DND-41 (cell line): ENCODE data around the gene HPDL.

ENCODE experiments used
- ATAC-seq: fragments of 200-7000 bp; cut with Tn5 transposase; 3 replicates; pipeline ENCODE4 v1.9.1; 2021; ENCODE audit warnings: low read depth; ENCODE audit not compliant: insufficient read depth
- DNase-seq: peaks from one replicate; pipeline ENCODE4 v3.0.0-alpha.2; 2020
- H2AFZ ChIP-seq: 2 replicates; pipeline ENCODE4 v1.6.0; 2012; ENCODE audit warnings: low read depth, low read length
- H3K27ac ChIP-seq: 2 replicates; pipeline ENCODE4 v1.5.1; 2012; ENCODE audit warnings: low read length, inconsistent platforms
- H3K27me3 ChIP-seq: fragments of 200-600 bp; sonication (generic); 2 replicates; pipeline ENCODE4 v1.6.0; 2012; ENCODE audit warnings: low read length, mild to moderate bottlenecking, inconsistent platforms; ENCODE audit not compliant: insufficient read depth, poor library complexity
- H3K36me3 ChIP-seq: 2 replicates; pipeline ENCODE4 v1.5.1; 2012; ENCODE audit warnings: low read length, inconsistent platforms; ENCODE audit not compliant: insufficient read depth
- H3K4me1 ChIP-seq: 2 replicates; pipeline ENCODE4 v1.5.1; 2012; ENCODE audit warnings: mild to moderate bottlenecking, low read length; ENCODE audit not compliant: insufficient read depth
- H3K4me2 ChIP-seq: 2 replicates; pipeline ENCODE4 v1.6.0; 2012; ENCODE audit warnings: mild to moderate bottlenecking, moderate library complexity, low read length, inconsistent platforms; ENCODE audit not compliant: insufficient read depth
- H3K4me3 ChIP-seq, 2 experiments: fragments of 200-600 bp in 1 of 2; shearing (Covaris generic) in 1 of 2; 2 replicates each; pipeline ENCODE4 v1.5.1; 2012 to 2016; ENCODE audit warnings: inconsistent platforms in 2 of 2, low read length in 2 of 2, mild to moderate bottlenecking in 2 of 2, low read depth in 1 of 2, moderate library complexity in 1 of 2
- H3K79me2 ChIP-seq: 2 replicates; pipeline ENCODE4 v1.6.0; 2012; ENCODE audit warnings: low read length, inconsistent platforms; ENCODE audit not compliant: insufficient read depth
- H3K9ac ChIP-seq: 2 replicates; pipeline ENCODE4 v1.6.0; 2012; ENCODE audit warnings: low read depth, mild to moderate bottlenecking, inconsistent platforms, low read length, moderate library complexity
- H3K9me3 ChIP-seq: 2 replicates; pipeline ENCODE4 v1.5.1; 2012; ENCODE audit warnings: low read length, moderate library complexity, mild to moderate bottlenecking, inconsistent platforms; ENCODE audit not compliant: insufficient read depth, severe bottlenecking
- H4K20me1 ChIP-seq: 2 replicates; pipeline ENCODE4 v1.6.0; 2012; ENCODE audit warnings: low read length; ENCODE audit not compliant: insufficient read depth
- EZH2 ChIP-seq: IDR thresholded peaks from 3 replicates; pipeline ENCODE4 v1.6.1; 2012; ENCODE audit warnings: borderline replicate concordance, low read depth, mild to moderate bottlenecking, moderate library complexity, low read length, inconsistent platforms; ENCODE audit not compliant: severe bottlenecking
- TF ChIP-seq, protein P1 (sequence below): IDR thresholded peaks from 2 replicates; pipeline ENCODE4 v1.5.1; 2012; ENCODE audit warnings: borderline replicate concordance, low read length, moderate library complexity, mild to moderate bottlenecking; ENCODE audit not compliant: poor library complexity, severe bottlenecking; ENCODE audit errors: extremely low read depth

Gene HPDL

DNA sequence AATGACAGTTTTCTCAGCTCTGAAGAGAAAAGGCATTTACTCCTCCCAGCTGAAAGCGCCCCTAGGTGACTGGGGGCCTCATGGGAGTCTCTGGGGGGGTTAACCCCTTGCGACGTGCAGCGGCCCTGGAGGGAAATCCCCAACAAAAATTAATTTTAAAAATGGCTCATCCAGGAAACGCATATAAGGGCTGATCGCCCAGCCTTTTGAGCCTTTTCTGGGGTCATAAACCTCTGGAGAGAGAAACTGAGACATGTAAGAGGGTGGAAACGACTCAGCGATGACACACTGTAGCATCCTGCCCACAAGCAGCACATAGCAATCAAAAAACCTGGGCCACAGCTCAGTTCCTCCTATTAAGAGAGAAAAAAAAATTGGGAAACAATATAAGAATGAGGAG, 20.4 kb upstream of the HPDL start:
- H4K20me1 ChIP-seq, result no peaks in the 10 kb centered on the region
- DNase-seq, result no peak
- no peak overlapping the region for H3K27ac ChIP-seq
- H3K9me3 ChIP-seq, result no peaks in the 10 kb centered on the region
- TF ChIP-seq EZH2, result no peak
- TF ChIP-seq, protein P1, sequence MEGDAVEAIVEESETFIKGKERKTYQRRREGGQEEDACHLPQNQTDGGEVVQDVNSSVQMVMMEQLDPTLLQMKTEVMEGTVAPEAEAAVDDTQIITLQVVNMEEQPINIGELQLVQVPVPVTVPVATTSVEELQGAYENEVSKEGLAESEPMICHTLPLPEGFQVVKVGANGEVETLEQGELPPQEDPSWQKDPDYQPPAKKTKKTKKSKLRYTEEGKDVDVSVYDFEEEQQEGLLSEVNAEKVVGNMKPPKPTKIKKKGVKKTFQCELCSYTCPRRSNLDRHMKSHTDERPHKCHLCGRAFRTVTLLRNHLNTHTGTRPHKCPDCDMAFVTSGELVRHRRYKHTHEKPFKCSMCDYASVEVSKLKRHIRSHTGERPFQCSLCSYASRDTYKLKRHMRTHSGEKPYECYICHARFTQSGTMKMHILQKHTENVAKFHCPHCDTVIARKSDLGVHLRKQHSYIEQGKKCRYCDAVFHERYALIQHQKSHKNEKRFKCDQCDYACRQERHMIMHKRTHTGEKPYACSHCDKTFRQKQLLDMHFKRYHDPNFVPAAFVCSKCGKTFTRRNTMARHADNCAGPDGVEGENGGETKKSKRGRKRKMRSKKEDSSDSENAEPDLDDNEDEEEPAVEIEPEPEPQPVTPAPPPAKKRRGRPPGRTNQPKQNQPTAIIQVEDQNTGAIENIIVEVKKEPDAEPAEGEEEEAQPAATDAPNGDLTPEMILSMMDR, result no peak
- no peak overlapping the region for H2AFZ ChIP-seq
- H3K27me3 ChIP-seq, result no peaks in the 10 kb centered on the region
- no peak overlapping the region for H3K4me3 ChIP-seq
- H3K4me1 ChIP-seq, result peaks cover 23% of the 10 kb centered on the region
- peaks cover 8% of the 10 kb centered on the region for H3K79me2 ChIP-seq
- no peaks in the 10 kb centered on the region for H3K36me3 ChIP-seq
- H3K4me2 ChIP-seq, result no peak overlapping the region
- H3K9ac ChIP-seq, result no peak overlapping the region
- ATAC-seq, result no peak

- H3K4me1 ChIP-seq, result peaks cover 23% of the 10 kb centered on the region
- no peaks in the 10 kb centered on the region for H3K36me3 ChIP-seq
- no peak overlapping the region for H3K4me3 ChIP-seq
- H4K20me1 ChIP-seq, result no peaks in the 10 kb centered on the region
- TF ChIP-seq, protein P1, result no peak
- no peak for TF ChIP-seq EZH2
- H3K27me3 ChIP-seq, result no peaks in the 10 kb centered on the region
- DNase-seq (no peak), ATAC-seq (no peak)
- H3K79me2 ChIP-seq, result peaks cover 8% of the 10 kb centered on the region
- no peak overlapping the region for H3K9ac ChIP-seq
- no peak overlapping the region for H3K27ac ChIP-seq
- H3K9me3 ChIP-seq, result no peaks in the 10 kb centered on the region
- no peak overlapping the region for H2AFZ ChIP-seq
- no peak overlapping the region for H3K4me2 ChIP-seq
Observed at GRCh38 chr1:45306905-45307304, 19.8 kb upstream of the HPDL start.

GRCh38 chr1:45314266-45314665, 12.4 kb upstream of the HPDL start:
- no peaks in the 10 kb centered on the region for H3K9me3 ChIP-seq
- H3K9ac ChIP-seq, result no peak overlapping the region
- no peak overlapping the region for H3K4me3 ChIP-seq
- no peak overlapping the region for H3K4me2 ChIP-seq
- H3K27me3 ChIP-seq, result no peaks in the 10 kb centered on the region
- H3K4me1 ChIP-seq, result no peaks in the 10 kb centered on the region
- TF ChIP-seq EZH2, result no peak
- TF ChIP-seq, protein P1, result no peak
- no peaks in the 10 kb centered on the region for H4K20me1 ChIP-seq
- no peaks in the 10 kb centered on the region for H3K79me2 ChIP-seq
- no peak overlapping the region for H3K27ac ChIP-seq
- ATAC-seq (no peak), DNase-seq (no peak)
- no peaks in the 10 kb centered on the region for H3K36me3 ChIP-seq
- H2AFZ ChIP-seq, result no peak overlapping the region

- Histone ChIP-seq H3K4me2 (no peak overlapping the region), H3K4me1 (no peaks in the 10 kb centered on the region), H3K79me2 (no peaks in the 10 kb centered on the region), H3K9me3 (no peaks in the 10 kb centered on the region), H3K9ac (no peak overlapping the region), H3K27me3 (no peaks in the 10 kb centered on the region), H4K20me1 (no peaks in the 10 kb centered on the region), H2AFZ (no peak overlapping the region), H3K27ac (no peak overlapping the region), H3K4me3 (no peak overlapping the region), H3K36me3 (no peaks in the 10 kb centered on the region)
- TF ChIP-seq, protein P1, result no peak
- TF ChIP-seq EZH2, result no peak
- ATAC-seq, result no peak
- DNase-seq, result no peak
Observed at GRCh38 chr1:45317166-45317565, 9.5 kb upstream of the HPDL start.
